Amygdala (tissue), 56 donors: ENCODE measurements around the gene PPIL1.

Experiments used
- DNase-seq, 56 donors: peaks; one replicate each; lab custom pipeline; 2025; lab: John Stamatoyannopoulos, UW

The PPIL1 gene

GRCh38 chr6:36890112-36890663 lies 15.6 kb upstream of the PPIL1 start:
- DNase-seq = no peak

DNA sequence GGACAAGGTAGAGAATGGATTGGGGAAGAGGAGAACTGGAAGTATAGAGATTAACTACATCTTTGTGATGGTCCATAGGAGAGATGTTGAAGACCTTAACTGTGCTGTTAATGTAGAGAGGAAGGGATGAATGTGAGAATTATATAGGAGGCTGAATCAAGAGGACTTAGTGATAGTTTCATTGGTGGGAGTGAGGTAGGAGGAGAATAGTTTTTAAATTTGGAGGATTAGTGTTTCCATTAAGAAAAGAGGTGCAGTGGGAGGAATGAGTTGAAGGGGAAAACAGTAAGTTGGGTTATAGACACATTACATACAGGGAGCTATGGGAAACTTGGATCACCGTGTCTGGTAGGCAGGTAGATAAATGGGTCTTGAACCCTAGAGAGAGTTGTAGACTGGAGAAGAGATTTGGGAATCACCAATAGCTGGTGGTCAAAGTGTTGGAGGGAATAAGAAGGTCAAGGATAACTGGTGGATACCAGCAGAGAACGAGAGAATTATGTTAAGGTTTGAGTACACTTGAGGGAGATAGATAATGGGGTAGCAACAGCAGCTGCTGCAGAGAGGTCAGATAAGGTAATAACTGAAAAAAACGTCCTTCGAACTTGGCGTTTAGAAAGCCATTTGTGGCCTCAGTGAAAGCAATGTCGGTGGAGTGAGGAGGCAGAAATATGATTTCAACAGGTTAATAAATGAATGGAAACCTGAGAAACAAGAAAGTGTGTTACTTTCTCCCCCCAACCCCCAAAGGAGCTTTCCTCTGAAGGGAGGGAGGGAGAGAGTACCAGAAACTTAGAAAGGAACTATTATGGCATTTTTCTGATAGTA lies 14.3 kb upstream of the PPIL1 start:
- no peak for DNase-seq

- DNase-seq = no peak
Observed at GRCh38 chr6:36888115-36888643, 13.6 kb upstream of the PPIL1 start.

DNA sequence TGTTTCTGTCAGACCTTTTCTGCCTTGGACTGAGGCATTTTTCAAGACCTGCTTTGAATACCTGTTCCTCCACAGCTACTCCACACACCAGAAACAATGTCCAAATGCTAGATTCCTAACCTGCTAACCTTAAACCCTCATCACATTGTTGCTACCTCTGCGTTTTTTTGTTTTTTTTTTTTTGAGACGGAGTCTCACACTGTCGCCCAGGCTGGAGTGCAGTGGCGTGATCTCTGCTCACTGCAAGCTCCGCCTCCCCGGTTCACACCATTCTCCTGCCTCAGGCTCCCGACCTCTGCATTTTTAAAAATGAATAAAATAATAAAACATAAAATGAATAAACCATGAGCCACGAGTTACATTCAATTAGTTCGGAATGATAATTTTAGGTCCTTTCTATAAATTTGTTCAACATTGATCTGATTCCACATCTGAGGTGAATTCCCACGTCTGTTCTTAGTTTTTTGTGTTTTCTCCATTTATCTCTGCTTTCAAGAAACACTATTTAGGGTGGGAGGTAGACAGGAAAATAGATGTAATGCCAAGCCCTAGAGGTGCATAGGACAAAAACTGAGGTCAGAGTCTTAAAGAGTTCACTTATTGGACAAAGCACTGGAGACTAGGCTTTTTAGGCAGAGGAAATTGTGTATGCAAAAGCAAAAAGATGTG lies 12.5 kb upstream of the PPIL1 start:
- DNase-seq = no peak

- peak in 55 of 56 donors; percentile 71 to 99 (median 96) for DNase-seq
Observed at GRCh38 chr6:36885461-36886401, 11.1 kb upstream of the PPIL1 start, which contains the start of gene C6orf89. Gene C6orf89, plus strand, starts transcription at chr6:36885952. Its CDS starts 13,493 bp downstream, at chr6:36899445.

DNA sequence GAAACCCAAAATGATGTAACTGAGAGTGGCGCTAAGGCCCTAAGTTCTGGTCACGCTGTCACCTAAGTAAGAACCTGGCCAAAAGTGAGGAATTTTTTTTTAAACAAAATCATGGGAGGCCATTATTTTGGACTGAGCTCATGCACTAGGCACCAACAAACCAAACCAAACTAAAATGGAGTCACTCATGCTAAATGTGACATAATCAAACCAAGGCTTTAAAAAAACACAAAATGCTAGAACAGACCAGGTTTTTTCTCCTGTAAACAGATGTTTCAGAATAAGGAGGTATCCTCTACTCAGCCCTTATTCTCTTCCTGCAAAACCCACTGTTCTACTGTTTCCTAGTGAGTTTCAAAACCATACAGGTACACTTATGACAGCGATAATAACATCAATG lies 10.0 kb upstream of the PPIL1 start:
- no peak for DNase-seq

DNA sequence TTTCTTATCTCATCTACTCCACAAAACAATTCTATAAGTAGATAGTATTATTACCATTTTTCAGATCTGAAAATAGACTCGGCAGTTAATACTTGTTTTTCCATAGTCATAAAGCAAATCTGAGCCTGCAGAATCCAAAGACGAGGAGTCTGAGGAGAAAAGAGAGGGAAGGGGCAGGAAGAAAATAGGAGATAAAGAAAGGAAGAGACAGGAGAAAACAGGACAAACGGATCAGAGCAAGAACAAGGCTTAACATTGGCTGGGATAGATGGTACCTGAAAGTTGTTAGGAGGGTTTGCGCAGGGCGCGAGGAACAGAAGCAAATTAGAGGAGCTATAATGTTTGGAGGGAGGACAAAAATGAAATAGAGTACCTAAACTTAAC lies 639 bp upstream of the PPIL1 start:
- no peak for DNase-seq

DNA sequence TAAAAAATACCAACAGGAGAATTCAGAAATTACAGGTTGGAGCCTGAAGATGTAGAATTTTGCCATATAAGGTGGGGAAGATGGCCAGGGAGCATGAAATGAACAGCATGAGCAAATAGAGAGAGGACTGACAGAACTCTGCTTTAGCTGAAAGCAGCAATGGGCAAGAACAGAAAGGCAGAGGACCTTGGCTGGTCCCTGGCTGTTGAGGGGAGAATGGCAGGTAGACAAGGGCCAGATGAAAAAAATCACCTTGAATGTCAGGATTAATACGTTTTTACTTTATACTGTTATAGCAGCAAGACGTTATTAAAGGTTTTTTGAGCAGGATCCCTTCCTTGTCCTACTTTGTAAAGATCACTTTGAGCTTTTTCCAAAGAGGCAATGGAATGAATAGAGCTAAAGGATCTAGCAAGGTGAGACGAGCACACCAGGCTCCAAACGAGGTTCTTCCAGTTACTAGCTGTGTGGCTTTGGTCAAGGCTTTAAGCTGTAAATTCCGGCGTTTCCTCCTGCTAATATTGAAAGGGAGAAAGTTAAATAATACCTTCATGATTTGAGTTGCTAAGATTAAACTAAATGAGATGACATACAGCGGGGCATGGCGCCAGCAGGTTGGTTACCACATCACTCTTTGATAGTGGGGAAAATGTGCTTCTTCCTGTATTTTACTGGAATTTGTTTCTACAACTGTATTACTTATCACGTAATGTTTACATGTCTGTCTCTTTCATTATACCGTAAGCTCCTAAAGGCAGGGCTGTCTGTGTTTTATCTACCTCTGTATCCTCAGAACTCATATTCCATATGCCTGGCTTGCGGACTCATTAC lies 776 bp downstream of the PPIL1 start:
- peak in 1 of 56 donors; percentile 15 for DNase-seq

GRCh38 chr6:36873115-36873514 lies 1.5 kb downstream of the PPIL1 start:
- no peak for DNase-seq

- DNase-seq = no peak
Observed at GRCh38 chr6:36871686-36872085, 2.9 kb downstream of the PPIL1 start.

GRCh38 chr6:36867471-36868224 lies 7.0 kb downstream of the PPIL1 start:
- DNase-seq = no peak

DNA sequence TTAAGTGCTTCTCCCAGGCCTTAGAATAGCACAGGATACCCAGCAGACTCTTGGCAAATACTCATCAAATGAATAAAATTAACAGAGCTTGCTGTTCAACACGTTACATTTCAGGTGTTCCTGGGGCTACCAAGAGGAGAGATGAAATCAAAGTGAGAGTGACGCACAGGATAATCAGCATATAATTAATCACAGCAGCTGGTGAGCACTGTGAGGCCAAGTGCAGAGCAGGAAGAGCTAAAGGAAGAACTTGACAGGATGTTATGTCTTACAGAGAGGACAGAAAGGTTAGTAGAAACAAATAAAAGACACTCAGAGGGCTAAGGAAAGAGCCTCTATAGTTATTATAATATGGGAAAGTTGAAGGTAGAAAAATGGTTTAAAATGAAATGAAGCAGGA lies 8.8 kb downstream of the PPIL1 start:
- DNase-seq = no peak

DNA sequence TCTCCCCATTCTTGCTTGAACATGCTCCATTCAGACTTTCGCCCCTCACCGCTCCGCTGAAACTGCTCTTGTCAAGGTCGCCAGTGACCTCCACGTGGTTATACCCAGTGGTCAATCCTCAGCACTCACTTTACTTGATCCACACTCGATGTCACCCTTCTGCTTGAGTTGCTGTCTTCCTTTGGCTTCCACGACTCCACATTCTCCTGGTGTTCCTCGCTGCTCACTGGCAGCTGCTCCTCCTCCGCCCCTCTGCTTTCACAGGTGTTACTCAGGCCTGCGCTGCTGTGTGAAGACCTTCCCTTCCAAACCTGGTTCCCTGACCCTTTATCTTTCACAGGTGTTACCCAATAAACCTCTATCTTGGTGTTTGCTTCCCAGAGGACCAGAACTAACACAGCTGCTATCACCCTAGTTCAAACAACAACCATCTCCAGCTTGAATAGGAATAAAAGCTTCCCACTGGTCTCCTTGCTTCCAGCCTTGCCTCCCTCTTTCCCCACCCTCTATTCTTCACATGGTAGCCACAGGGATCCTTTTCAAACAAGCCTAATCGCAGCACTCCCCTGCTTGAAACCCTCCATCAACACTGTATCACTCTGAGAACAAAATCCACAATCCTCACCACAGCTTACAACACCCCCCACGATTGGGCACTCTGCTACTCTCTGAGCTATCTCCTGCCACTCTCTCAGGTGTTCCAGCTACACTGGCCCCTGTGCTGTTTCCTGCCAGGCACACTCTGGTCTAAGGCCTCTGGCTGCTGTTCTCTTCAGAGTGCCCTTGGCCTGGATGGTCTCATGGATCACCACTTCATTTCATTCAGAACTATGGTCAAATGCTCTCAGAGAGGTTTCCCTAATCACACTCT lies 10.7 kb downstream of the PPIL1 start:
- DNase-seq = no peak

DNA sequence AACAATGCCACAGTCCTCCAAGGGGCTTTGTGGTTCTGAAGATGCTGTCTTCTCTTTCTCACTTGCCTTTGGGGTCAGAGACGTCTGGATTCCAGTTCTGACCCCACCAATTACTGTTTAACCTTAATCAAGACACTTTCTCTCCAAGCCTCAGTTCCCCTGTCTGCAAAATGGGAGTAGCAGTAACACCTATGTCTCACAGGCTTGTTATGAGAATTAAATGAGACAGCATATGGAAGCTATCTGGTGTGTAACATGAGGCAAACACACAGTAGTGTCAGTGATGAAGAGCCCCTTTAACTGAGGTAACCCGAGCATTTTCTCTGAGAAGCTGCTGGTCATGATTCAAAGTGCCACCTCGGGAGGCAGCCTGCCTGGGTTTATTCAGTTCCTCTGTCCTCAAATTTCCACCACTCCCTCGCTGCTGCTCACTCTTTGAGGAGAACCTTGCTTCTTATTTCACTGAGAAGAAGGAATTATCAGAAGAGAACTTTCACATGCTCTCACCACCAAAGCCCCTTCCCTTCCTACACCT lies 11.7 kb downstream of the PPIL1 start:
- DNase-seq = no peak

DNA sequence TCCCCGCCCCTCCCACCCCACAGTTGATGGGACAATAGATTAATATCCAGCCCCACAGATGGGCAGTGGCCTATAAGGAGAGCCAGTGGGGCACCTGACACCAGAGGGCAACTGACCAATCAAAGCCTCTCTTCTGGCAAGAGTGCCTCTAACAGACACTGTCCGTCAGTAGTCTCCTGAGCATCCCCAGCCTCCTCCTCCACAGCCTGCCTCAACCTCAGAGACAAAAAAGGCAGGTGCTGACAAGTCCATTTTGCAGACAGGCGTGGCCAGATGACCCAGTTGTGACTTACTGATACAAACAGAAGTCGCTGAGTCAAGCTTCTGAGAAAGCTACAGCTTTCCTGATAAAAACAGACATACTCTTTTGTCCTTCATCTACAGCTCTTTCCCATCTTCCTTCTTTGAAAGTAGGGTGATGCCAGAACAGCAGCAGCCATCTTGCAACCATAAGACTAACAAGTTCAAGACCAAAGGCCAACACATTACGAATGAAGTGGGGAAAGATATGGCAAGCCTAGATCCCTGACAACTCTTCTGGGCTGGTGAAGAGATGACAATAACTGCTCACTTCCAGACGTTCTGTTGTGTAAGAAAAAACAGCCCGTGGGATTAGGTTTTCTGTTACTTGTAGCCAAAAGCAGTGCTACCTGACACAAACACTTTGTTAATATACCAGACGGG lies 12.3 kb downstream of the PPIL1 start:
- no peak for DNase-seq

DNA sequence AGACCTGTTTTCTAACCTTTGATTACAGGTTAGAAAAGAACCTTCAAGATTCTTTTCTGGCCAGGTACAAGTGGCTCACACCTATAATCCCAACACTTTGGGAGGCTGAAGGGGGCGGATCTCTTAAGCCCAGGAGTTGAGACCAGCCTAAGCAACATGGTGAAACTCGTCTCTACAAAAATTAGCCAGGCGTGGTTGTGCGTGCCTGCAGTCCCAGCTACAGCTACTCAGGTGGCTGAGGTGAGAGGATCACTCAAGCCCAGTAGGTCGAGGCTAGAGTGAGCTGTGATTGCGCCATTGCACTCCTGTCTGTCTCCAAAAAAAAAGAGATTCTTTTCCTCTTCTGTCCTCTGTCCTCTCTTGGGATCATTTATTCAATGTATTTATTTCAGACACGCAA lies 14.5 kb downstream of the PPIL1 start:
- DNase-seq = no peak
